GM12878 (cell line): ENCODE data around the gene FERD3L. TPM values are rescaled to one million over a fixed set of nuclear protein-coding genes. Genes with fewer than 3 reads are reported as not detected.

Experiments used
- ATAC-seq: fragments of 200-7000 bp; cut with Tn5 transposase; 3 replicates; pipeline ENCODE4 v1.9.1; 2020; ENCODE audit warnings: mild to moderate bottlenecking, moderate library complexity
- BruUV-seq: library from RNA; stranded (reverse); fragments of 400-500 nt; replicated peaks from 2 replicates; lab custom pipeline; 2021; lab: Mats Ljungman, UMichigan
- CTCF ChIA-PET: fragments of 300-600 bp; sonication (Branson Sonifier 250); formaldehyde crosslinking; extraction: SDS; loops from one replicate; lab custom pipeline; 2021; ENCODE audit warnings: inconsistent platforms; lab: Yijun Ruan, JAX
- POLR2A ChIA-PET: fragments of 350-600 bp; formaldehyde crosslinking; extraction: SDS; loops from one replicate; lab custom pipeline; 2021; ENCODE audit warnings: inconsistent platforms; lab: Charles Lee
- RAD21 ChIA-PET: fragments of 300-600 bp; sonication (Branson Sonifier 250); formaldehyde crosslinking; loops from one replicate; lab custom pipeline; 2023; ENCODE audit warnings: antibody characterized with exemption; ENCODE audit not compliant: unreplicated experiment; lab: Charles Lee
- SMC1A ChIA-PET: fragments of 300-600 bp; sonication (Branson Sonifier 250); formaldehyde crosslinking; loops from one replicate; lab custom pipeline; 2023; ENCODE audit not compliant: unreplicated experiment, uncharacterized antibody; lab: Charles Lee
- DNase-seq: peaks from one replicate; pipeline ENCODE4 v3.0.0-alpha.2; 2011; ENCODE audit warnings: low read depth, low spot score
- FAIRE-seq: peaks from 3 replicates; lab custom pipeline; 2011; peaks lifted over from hg19 to GRCh38; lab: Jason Lieb, UNC
- H2AFZ ChIP-seq: 2 replicates; pipeline ENCODE4 v1.6.0; 2011; ENCODE audit warnings: low read depth, low read length, control low read depth; ENCODE audit not compliant: control insufficient read depth
- H3K27ac ChIP-seq: 2 replicates; pipeline ENCODE4 v1.5.1; 2011; ENCODE audit warnings: control low read depth; ENCODE audit not compliant: control insufficient read depth, insufficient read depth
- H3K27me3 ChIP-seq, 2 experiments: replicated peaks in 1 of 2; 2 replicates each; pipeline versions ENCODE4 v1.6.0 to v1.6.1; 2011; ENCODE audit warnings: low read length in 1 of 2; ENCODE audit not compliant: control insufficient read depth in 2 of 2, insufficient read depth in 2 of 2
- H3K36me3 ChIP-seq, 2 experiments: 2 replicates each; pipeline ENCODE4 v1.5.1; 2011; ENCODE audit warnings: low read length in 1 of 2; ENCODE audit not compliant: control insufficient read depth in 2 of 2, insufficient read depth in 2 of 2
- H3K4me1 ChIP-seq: 2 replicates; pipeline ENCODE4 v1.6.1; 2011; ENCODE audit warnings: mild to moderate bottlenecking, low read length, moderate library complexity, mixed read lengths; ENCODE audit not compliant: control insufficient read depth, insufficient read depth
- H3K4me2 ChIP-seq: 2 replicates; pipeline ENCODE4 v1.6.0; 2011; ENCODE audit warnings: control low read depth; ENCODE audit not compliant: control insufficient read depth, insufficient read depth
- H3K4me3 ChIP-seq: fragments of 200-600 bp; sonication (generic); 2 replicates; pipeline ENCODE4 v1.5.1; 2016
- H3K79me2 ChIP-seq: 2 replicates; pipeline ENCODE4 v1.6.0; 2011; ENCODE audit warnings: low read length; ENCODE audit not compliant: control insufficient read depth, insufficient read depth
- H3K9ac ChIP-seq: 2 replicates; pipeline ENCODE4 v1.8.0; 2011; ENCODE audit warnings: low read length, control low read depth, mixed read lengths; ENCODE audit not compliant: control insufficient read depth, insufficient read depth
- H3K9me3 ChIP-seq: replicated peaks from 3 replicates; pipeline ENCODE4 v1.5.1; 2011; ENCODE audit warnings: mild to moderate bottlenecking, low read length; ENCODE audit not compliant: control insufficient read depth, insufficient read depth
- H4K20me1 ChIP-seq: 2 replicates; pipeline ENCODE4 v1.6.0; 2011; ENCODE audit not compliant: control insufficient read depth, insufficient read depth
- CBX3 ChIP-seq: fragments of 200-600 bp; sonication (generic); IDR thresholded peaks from 2 replicates; pipeline ENCODE4 v1.6.1; 2016; ENCODE audit warnings: low read depth, borderline replicate concordance
- CEBPB ChIP-seq, 2 experiments: fragments of 150-350 bp in 1 of 2; IDR thresholded peaks; 2 replicates each; pipeline ENCODE4 v1.6.1; 2012 to 2014; ENCODE audit warnings: low read depth in 2 of 2, low read length in 2 of 2, borderline replicate concordance in 1 of 2, inconsistent platforms in 1 of 2
- CHD1 ChIP-seq: IDR thresholded peaks from 2 replicates; pipeline ENCODE4 v1.6.1; 2012; ENCODE audit warnings: low read depth, low read length, improper control_type of control experiment
- EP300 ChIP-seq, 2 experiments: fragments of 150-350 bp in 1 of 2; IDR thresholded peaks; 2 replicates each; pipeline ENCODE4 v1.6.1; 2011 to 2012; ENCODE audit warnings: low read depth in 2 of 2, low read length in 2 of 2, borderline replicate concordance in 1 of 2, improper control_type of control experiment in 1 of 2, inconsistent platforms in 1 of 2; ENCODE audit not compliant: control insufficient read depth in 1 of 2
- FOXM1 ChIP-seq: IDR thresholded peaks from 2 replicates; pipeline ENCODE4 v1.6.1; 2012; ENCODE audit warnings: low read depth, mild to moderate bottlenecking, inconsistent platforms, low read length, moderate library complexity
- IKZF2 ChIP-seq, 2 experiments: fragments of 450-650 bp; IDR thresholded peaks; 2 replicates each; pipeline ENCODE4 v1.6.1; 2017; ENCODE audit warnings: mild to moderate bottlenecking in 2 of 2, moderate library complexity in 2 of 2
- MEF2A ChIP-seq: IDR thresholded peaks from 2 replicates; pipeline ENCODE4 v1.6.1; 2011; ENCODE audit warnings: low read depth, mild to moderate bottlenecking, low read length, moderate library complexity; ENCODE audit not compliant: insufficient read depth
- MEF2B ChIP-seq: fragments of 450-650 bp; IDR thresholded peaks from 2 replicates; pipeline ENCODE4 v1.6.1; 2018; ENCODE audit warnings: mild to moderate bottlenecking, moderate library complexity; ENCODE audit not compliant: partially characterized antibody, poor library complexity, severe bottlenecking
- MLLT1 ChIP-seq: fragments of 450-650 bp; IDR thresholded peaks from 2 replicates; pipeline ENCODE4 v1.6.1; 2016; ENCODE audit warnings: mild to moderate bottlenecking
- MTA2 ChIP-seq: fragments of 450-650 bp; IDR thresholded peaks from 2 replicates; pipeline ENCODE4 v1.6.1; 2016; ENCODE audit warnings: low read depth, mild to moderate bottlenecking, moderate library complexity
- NFIC ChIP-seq: IDR thresholded peaks from 2 replicates; pipeline ENCODE4 v1.6.1; 2012; ENCODE audit warnings: low read depth, mild to moderate bottlenecking, inconsistent platforms, low read length, moderate library complexity
- NFYB ChIP-seq: IDR thresholded peaks from 2 replicates; pipeline ENCODE4 v1.6.1; 2011; ENCODE audit warnings: low read depth, mild to moderate bottlenecking, low read length, improper control_type of control experiment, moderate library complexity; ENCODE audit not compliant: insufficient read depth
- NRF1 ChIP-seq: conservative IDR thresholded peaks from 2 replicates; pipeline ENCODE4 v1.6.1; 2011; ENCODE audit warnings: mild to moderate bottlenecking, low read depth, low read length, improper control_type of control experiment
- PBX3 ChIP-seq: IDR thresholded peaks from 2 replicates; pipeline ENCODE4 v1.6.1; 2011; ENCODE audit warnings: mild to moderate bottlenecking, low read depth, low read length, moderate library complexity; ENCODE audit not compliant: insufficient replicate concordance
- RBBP5 ChIP-seq: fragments of 200-600 bp; sonication (generic); conservative IDR thresholded peaks from 2 replicates; pipeline ENCODE4 v1.6.1; 2016
- RUNX3 ChIP-seq: IDR thresholded peaks from 2 replicates; pipeline ENCODE4 v1.6.1; 2012; ENCODE audit warnings: low read length, inconsistent platforms
- SIN3A ChIP-seq: IDR thresholded peaks from 2 replicates; pipeline ENCODE4 v1.6.1; 2012; ENCODE audit warnings: low read depth, low read length, improper control_type of control experiment
- YBX1 ChIP-seq: fragments of 450-650 bp; IDR thresholded peaks from 2 replicates; pipeline ENCODE4 v1.6.1; 2016; ENCODE audit warnings: antibody characterized with exemption
- WGBS: methylation state at CpG from one replicate; pipeline ENCODE4 v1.1.6; 2016; ENCODE audit warnings: low lambda C conversion rate; ENCODE audit not compliant: insufficient replicate concordance, insufficient coverage; ENCODE audit errors: missing lambda C conversion rate; 5-methylcytosine and 5-hydroxymethylcytosine counted together
- in situ Hi-C: fragments of 300-500 bp; cut with MboI; formaldehyde crosslinking; loops from 9 replicates; pipeline ENCODE4 v1.14.3; 2018; ENCODE audit warnings: mixed read lengths
- intact Hi-C: fragments of 100-400 bp; cut with micrococcal nuclease; formaldehyde crosslinking; loops from one replicate; pipeline ENCODE4 v1.14.2; 2022; ENCODE audit not compliant: unreplicated experiment
- polyA plus RNA-seq, 11 experiments: library from polyadenylated mRNA; depleted of rRNA in 4 of 11; unstranded in 6 of 11; stranded (reverse) in 5 of 11; fragments of >200 nt; fragmentation: Nextera tagmentation in 4 of 11; fragmentation: Illumina TruSeq in 1 of 11; extraction: Ambion mirVana in 4 of 11; extraction: Trizol in 1 of 11; gene quantifications; 1 replicate in 1 of 11; 2 replicates in 10 of 11; pipeline versions ENCODE4 v1.2.1 to v1.2.3, GENCODE V29; 2011 to 2016; ENCODE audit warnings: inconsistent platforms in 2 of 11, missing spikeins in 2 of 11, low read depth in 1 of 11
- total RNA-seq, 4 experiments: library from RNA; depleted of rRNA in 3 of 4; stranded (reverse); fragments of >200 nt in 3 of 4; fragmentation: Illumina TruSeq in 1 of 4; extraction: Trizol in 1 of 4; gene quantifications; 2 replicates each; pipeline versions ENCODE4 v1.2.1 to v1.2.3, GENCODE V29; 2013 to 2021
- TF ChIP-seq, protein P1 (sequence below): IDR thresholded peaks from 2 replicates; pipeline ENCODE4 v1.6.1; 2011; ENCODE audit warnings: borderline replicate concordance, low read depth, mild to moderate bottlenecking, moderate library complexity, mixed read lengths, low read length; ENCODE audit not compliant: insufficient read depth; ENCODE audit errors: extremely low read length

FERD3L gene
- total and polyA plus RNA-seq, 10 of the 15 experiments (the other 5 are each of a cell fraction or from before 2014, with no cell fraction given) = not detected

DNA sequence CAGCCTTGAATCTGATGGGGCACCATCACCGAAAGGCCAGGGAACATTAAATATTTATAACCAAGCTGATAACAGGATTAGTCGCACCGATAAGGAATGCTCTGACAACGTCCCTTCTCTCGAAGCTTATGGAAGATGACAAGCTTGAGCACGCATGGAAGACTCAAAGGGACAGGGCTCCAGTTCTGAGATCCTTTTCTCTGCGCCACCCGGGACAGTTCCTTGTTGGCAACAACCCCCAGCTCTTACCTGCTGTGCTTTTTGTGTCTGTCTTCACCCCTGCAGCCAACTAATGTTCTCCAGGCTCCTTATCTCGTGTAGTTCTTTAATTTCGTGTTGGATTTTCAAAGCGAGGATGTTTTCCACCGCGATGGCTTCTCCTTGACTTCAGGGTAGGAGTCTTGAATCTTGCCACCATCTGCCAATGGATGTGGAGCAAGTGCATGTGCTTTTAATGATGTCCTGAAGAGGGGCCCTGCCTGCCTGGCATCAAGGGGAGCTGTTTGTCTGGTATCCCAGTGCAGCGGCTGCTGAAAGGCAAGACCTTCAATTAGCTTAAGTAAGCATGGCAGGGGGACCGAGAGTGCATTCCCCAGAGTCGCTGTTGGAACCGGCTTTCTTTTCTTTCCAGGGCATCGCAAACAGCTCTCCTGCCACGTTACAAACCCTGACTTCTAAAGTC lies 354 bp upstream of the FERD3L start:
- Histone ChIP-seq H3K4me3 (no peak overlapping the region), H3K9me3 (no peaks in the 10 kb centered on the region), H3K27me3 (peaks cover 2 to 5% of the 10 kb centered on the region in 2 experiments; a peak in 3 of 4 replicates), H3K27ac (no peak overlapping the region), H3K36me3 (no peaks in the 10 kb centered on the region), H3K4me1 (no peaks in the 10 kb centered on the region), H2AFZ (no peak overlapping the region), H3K4me2 (no peak overlapping the region), H4K20me1 (no peaks in the 10 kb centered on the region), H3K9ac (no peak overlapping the region), H3K79me2 (no peaks in the 10 kb centered on the region)
- intact Hi-C loops (no loop called here), in situ Hi-C loops (no loop called here)
- 26% methylated on average over 19 of the region's 19 CpGs for WGBS
- ATAC-seq (no peak), FAIRE-seq (no peak), DNase-seq (no peak)
- no peak for TF ChIP-seq PBX3
- TF ChIP-seq NRF1 = no peak
- TF ChIP-seq EP300 (IDR thresholded peaks at IDR 0.05; ENCODE audit: borderline replicate concordance in 1 of 2, control insufficient read depth in 1 of 2, low read depth in 2 of 2, low read length in 2 of 2) = no peak
- no peak for TF ChIP-seq IKZF2 (IDR thresholded peaks at IDR 0.05)
- TF ChIP-seq RUNX3 = no peak
- TF ChIP-seq CEBPB (IDR thresholded peaks at IDR 0.05; ENCODE audit: borderline replicate concordance in 1 of 2, low read depth in 2 of 2, low read length in 2 of 2) = no peak
- no peak for TF ChIP-seq MEF2A
- no peak for TF ChIP-seq CBX3
- no peak for TF ChIP-seq SIN3A
- TF ChIP-seq MEF2B = no peak
- no peak for TF ChIP-seq NFIC
- no peak for TF ChIP-seq NFYB
- TF ChIP-seq MTA2 = no peak
- TF ChIP-seq CHD1 = no peak
- no peak for TF ChIP-seq YBX1
- TF ChIP-seq RBBP5 = no peak
- TF ChIP-seq, protein P1, sequence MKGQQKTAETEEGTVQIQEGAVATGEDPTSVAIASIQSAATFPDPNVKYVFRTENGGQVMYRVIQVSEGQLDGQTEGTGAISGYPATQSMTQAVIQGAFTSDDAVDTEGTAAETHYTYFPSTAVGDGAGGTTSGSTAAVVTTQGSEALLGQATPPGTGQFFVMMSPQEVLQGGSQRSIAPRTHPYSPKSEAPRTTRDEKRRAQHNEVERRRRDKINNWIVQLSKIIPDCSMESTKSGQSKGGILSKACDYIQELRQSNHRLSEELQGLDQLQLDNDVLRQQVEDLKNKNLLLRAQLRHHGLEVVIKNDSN = no peak
- TF ChIP-seq MLLT1 = no peak
- no peak for TF ChIP-seq FOXM1
- no TSS peak for BruUV-seq
- ChIA-PET RAD21 (no interaction called here), SMC1A (no interaction called here), CTCF (no interaction called here), POLR2A (no interaction called here)
